ENCODE results near the gene TMEM238L.
A peak's percentile ranks its signal among the peaks of the same experiment; 100 is the strongest.
"Not testable (repeated sequence)": the region's sequence is repeated elsewhere in the genome, so short reads cannot be mapped to it uniquely, and the experiment has no call there.

The TMEM238L gene, protein sequence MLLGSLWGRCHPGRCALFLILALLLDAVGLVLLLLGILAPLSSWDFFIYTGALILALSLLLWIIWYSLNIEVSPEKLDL

DNA sequence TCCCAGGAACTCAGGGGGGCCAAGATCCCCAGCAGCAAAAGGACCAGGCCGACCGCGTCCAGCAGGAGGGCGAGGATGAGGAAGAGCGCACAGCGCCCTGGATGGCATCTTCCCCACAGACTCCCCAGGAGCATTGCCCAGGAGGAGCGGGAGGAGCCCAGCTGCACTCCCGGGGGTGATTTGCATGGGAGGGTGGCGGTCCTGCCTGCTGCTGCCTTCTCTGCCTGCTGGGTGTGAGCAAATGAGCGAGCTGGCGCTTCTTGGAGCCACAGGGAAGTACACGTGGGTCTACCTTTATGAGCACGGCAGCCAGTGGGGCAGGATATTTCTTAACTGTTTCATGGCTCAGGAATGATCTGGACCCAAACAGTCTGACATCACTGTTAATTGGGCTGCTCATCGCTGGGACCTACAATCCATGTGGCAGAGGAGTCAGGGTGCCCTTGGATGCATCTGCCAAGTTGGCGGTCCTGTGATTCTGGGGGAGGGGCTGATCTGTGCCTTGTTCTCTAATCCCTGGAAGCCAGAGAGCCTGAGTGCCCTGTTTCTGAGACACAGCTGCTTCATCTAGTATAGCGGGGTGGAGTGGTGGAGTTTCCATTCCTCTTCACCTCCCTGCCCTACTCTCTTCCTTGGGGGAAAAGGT lies at the start of gene TMEM238L:
Gene TMEM238L (minus strand): TSS at position 270 of the 646 bp plus-strand sequence. CDS start 136 bp downstream, at position 134.
- DNase-seq (ENCODE audit: low read depth in 2 of 2): no peak

DNA sequence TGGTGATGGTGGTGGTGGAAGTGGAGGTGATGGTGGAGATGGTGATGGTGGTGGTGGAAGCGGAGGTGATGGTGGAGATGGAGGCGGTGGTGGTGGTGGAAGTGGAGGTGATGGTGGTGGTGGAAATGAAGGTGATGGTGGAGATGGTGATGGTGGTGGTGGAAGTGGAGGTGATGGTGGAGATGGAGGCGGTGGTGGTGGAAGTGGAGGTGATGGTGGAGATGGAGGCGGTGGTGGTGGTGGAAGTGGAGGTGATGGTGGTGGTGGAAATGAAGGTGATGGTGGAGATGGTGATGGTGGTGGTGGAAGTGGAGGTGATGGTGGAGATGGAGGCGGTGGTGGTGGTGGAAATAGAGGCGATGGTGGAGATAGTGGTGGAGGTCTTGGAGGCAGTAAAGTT lies 42.7 kb upstream of the TMEM238L start:
- not testable (repeated sequence) for DNase-seq (ENCODE audit: low read depth in 2 of 2)

DNA sequence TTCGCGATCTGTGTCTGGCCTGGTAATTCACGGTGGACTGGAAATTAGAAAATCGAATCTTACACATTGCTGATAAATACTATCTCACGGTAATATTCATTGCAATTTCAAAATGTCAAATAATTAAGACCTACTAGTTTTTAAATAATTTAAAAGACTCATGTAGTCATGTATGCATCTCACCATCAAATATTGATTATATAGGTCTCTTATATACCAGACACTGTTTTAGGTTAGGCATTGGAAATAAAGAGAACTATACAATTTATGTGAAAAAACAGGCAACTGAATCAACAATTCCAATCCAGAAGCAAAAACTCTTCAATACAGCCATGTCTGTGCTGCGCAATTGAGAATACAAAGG lies 41.5 kb upstream of the TMEM238L start:
- no peak for DNase-seq (ENCODE audit: low read depth in 2 of 2)

DNA sequence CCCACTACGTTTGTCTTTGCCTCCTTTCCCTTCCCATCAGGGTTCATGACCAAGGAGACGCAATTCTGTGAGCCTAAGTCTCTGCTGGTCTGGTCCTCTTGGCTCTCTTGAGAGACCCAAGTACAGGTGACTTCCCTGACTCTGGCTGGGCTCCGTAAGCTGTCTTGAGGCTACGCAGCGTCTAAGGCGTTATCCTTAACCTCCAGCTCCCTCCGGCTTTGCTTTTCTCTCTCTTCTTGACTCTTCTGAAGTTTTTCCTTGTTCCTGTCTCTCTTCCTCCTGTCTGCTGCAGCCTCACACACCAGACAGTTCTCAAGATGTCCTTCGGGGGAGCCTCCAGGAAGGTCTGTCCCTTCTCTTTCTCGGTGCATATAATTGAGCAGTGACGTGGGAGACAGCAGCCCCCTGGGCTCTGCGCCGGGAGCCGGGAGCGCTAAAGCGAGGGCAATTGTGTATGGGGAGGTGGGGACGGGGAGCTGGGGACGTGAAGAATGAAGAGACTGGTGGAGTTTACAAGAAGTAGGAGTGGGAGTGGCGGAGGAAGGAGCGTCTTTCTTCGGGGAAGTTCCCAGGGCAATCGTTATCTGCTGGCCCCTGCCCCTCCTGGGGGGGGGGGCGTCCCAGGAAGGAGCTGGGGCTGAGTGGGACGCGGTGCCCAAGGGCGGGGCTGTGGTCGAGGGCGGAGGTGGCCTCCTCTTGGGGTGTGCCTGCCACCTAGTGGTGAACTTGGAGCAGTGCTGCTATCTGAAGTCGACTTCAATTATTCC lies 40.9 kb upstream of the TMEM238L start:
- peak; percentile 39 to 48 for DNase-seq (ENCODE audit: low read depth in 2 of 2)

DNA sequence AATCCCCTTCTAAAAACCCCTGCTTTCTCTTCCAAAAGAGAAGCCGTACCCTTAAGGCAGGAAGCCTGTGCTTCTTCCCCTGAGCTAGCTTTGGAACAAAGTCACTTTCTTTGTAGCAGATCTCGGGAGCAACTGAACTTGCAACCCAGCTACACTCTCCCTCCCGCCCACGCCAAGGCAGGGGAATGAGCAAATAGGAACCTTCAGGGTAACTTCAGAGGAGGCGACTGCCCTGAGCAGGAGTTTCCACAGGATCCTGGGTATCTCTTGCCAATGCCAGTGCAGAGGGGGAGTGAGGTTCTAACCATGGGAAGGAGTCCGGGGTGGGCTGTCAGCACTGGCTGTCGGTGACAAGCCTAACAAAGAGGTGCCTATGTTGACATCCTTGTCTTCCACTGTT lies 39.9 kb upstream of the TMEM238L start:
- no peak for DNase-seq (ENCODE audit: low read depth in 2 of 2)

DNA sequence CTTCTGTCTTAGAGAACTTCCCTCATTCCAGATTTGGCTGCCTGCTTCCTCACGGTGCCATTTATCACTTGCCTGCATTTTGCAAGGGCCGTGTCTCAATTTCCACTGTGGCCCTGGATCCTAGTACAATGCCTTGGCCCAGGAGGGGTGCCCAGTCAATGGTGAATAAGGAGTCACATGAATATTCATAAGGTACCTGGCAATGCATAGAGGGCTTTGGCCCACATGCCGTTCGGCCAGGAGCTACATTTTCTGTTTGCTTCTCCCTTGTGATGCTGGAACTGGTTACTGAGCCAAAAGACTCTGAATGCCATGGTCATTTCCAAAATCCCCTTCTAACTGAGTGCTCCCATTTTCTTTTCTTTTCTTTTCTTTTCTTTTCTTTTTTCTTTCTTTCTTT lies 38.8 kb upstream of the TMEM238L start:
- no peak for DNase-seq (ENCODE audit: low read depth in 2 of 2)

DNA sequence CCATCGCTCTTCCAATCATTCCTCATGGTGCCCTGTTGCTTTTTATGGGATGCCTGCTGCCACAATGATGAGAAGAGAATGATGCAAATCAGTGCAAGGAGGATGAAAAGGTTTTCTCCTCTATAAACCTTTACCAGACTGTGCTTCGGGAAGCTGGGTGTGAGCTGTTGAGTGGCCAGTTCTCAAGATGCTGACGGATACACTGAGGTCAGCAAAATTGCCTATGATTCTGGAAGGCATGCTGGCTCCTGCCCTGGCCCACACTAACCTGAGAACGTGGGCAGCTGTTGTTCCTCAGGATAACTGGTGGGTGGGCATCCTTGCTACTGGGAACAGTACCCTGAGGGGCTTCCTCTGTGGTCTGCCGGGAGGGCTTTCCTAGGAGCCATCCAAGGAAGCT lies 34.8 kb upstream of the TMEM238L start:
- DNase-seq (ENCODE audit: low read depth in 2 of 2): no peak

DNA sequence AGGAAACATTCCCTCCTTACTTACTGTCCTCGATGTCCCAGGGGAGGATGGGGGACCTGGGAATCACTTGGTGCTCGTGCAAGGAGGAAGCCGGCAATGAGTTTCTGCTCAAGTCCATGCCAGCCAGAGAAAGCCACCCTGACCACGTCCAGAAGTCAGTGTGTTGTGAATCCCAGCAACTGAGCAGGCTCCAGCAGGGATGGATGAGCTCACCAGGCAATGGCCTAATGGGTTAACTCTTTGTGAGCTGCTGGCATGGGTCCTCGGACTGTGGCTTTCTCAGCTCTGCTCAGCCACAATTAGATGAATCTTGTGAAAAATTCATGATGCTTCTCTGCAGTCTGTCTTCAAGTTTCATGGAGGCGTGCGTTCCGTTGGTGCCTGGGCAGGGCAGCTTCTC lies 34.0 kb upstream of the TMEM238L start, which contains the start of gene PIRT:
Gene PIRT (minus strand): TSS at position 167 of the 400 bp plus-strand sequence. CDS start 12,442 bp downstream, outside the sequence.
- no peak for DNase-seq (ENCODE audit: low read depth in 2 of 2)

DNA sequence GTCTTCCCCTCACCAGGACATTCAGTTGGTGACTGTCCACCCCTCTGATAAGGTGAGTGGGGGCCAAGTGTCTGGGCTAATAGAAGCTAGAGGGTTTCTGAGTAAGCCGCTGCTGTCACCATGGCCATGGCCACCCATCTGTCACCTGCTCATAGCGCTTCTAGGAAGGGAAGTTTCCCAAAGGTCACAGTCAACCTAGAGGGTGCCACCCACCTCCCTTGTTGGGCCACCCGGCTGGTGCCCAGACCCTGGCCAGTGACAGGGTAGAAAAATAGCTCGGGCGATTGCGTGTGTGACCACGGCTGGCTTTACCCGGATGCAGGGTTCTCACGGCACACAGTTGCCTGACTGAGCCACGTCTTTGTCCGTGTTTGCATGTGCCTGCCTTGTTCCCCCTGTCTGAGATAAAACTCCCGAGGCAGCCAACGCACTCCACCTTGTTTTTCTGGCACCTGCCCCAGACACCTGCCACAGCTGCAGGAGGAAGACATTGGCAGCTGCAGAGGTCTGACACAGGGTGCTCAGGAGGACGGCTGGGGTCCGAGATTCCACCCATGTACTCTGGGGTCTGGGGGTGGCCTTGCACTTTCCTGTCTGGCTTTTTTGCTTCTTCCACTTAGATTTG lies 33.2 kb upstream of the TMEM238L start:
- no peak for DNase-seq (ENCODE audit: low read depth in 2 of 2)

DNA sequence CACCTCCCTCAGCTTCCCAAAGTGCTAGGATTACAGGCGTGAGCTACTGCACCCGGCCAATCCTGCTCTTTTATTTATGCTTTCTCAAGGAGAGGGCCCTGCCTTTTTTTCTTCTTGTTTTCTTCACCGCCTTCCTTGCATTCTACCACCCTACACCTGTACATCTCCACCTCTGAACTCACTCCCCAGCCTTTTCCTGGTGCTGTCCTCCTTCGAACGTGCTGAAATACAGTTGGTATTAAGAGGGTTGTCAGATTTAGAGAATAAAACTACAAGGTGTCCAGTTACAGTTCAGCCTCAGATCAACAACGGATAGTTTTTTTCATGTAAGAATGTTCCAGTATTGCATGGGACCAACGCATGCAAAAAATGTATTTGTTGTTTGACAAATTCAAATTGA lies 32.2 kb upstream of the TMEM238L start:
- no peak for DNase-seq (ENCODE audit: low read depth in 2 of 2)

DNA sequence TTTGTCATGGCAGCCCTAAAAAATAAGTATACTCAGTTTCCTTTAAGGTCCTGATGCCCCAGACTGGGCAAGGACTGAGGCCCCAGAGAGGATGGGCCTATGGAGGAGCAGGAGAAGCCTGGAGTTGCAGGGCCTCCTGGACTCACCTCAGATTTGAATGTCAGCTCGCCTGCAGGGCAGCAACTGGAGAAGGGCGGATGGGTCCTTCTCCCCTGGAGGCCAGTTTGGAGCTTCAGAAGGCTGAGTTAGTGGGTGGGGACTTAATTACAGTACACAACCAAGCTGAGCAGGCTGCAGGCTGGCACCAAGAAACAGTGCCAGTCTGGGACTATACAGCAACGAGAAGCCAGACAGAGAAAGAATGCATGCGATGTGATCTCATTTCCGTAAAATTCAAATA lies 27.8 kb upstream of the TMEM238L start:
- no peak for DNase-seq (ENCODE audit: low read depth in 2 of 2)

DNA sequence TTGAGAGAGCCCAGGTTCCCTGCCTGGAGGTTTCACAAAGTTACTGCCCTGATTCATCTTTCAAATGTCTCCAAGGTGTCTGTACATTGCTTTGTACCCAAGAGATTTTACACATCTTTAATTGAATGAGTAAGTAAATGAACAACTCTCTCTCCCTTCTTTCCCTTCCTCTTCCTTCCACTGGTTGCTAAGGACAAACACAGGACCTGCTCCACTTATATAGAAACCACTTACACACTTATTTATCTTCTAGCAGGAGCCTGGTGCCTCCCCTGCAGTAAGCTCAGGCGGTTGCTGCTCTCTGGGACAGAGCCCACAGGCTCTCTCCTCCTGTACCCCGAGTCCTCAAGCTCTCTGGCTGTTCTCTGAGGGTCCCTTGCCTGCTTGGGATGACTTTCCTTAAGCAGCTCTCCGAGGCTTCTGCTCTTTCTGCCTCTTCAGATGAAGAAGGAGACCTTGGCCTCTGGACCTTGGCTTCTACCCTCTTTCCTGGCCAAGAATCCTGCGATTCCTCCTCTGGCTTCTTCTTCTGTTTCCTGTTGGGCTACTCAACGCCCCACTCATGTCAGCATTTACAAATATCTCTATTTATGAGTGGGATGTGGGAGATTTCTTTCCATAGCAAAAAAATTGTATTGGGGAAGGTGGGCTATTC lies 24.1 kb upstream of the TMEM238L start:
- DNase-seq (ENCODE audit: low read depth in 2 of 2): no peak

DNA sequence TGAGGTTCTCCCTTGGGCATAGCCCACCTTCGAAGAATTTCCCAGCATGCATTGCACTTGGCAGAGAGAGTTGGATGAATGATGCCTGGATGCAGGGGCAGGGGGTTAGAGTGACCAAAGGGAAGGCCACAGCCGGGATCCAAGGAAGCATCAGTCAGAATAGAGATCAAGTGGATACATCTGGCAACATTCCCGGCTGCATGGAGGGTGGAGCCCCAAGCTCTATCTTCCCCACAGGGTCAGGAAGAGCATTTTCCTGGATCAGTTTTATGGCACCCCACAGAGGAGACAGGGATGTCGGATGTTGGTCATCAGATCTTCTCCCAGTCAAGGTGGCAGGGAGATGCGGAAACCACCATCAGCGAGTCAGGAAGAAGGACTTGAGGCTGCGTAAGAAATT lies 21.0 kb upstream of the TMEM238L start:
- DNase-seq (ENCODE audit: low read depth in 2 of 2): no peak

DNA sequence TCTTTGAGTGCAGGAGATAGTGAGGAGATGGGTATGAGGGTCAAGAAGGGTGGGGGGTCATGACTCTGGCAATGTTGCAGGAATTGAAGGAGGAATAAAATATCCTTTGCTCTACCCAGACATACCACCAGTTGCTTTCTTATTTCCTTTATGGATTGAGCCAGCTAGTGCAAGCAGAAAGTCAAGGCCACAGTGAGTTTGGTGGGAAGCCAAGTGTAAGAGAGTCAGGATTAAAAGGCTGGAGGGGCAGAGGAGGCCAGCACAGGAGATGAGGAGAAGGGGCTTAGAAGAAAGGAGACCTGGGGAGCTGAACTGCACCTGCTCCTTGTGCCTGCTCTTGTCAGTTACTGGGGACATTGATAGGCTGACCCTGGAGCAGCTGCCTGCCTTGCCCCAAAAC lies 17.9 kb upstream of the TMEM238L start:
- no peak for DNase-seq (ENCODE audit: low read depth in 2 of 2)

DNA sequence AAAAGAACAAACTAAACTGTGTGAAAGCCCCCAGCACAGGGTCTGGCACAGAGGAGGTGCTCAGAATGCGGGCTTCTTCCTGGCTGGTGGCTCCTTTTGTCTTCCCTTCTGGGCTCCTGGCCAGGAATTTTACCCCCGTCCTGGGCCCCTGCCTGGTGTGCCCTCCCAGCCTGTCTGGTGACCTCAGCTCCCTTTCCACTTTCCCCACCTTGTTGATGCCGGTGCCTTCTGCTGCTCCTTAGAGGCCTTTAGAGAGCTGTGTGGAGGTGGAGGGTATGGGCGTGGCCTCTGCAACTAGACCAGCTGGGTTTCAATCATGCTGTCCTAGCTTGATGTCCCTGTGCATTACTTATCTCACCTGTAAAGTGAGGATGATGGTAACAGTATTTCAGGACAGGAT lies 17.2 kb upstream of the TMEM238L start:
- DNase-seq (ENCODE audit: low read depth in 2 of 2): no peak

DNA sequence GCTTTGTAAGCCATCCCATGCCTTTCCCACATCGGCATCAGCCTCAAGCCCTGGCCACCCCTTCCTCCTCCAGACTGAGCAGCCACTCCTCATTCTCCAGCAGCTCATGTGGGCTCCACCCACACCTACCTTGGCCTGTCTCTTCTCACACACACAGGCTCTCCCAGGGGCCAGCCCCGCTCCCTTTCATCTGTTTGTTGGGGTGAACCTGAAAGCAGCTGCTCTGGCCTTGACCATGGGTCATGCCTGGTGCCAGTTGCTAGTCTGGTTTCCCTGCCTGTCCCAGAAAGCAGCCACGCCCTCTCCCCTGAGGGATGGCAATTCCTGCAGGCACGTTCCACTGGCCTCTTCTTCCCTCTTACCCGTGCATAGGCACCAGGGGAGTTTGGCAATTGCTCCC lies 11.4 kb upstream of the TMEM238L start:
- no peak for DNase-seq (ENCODE audit: low read depth in 2 of 2)

DNA sequence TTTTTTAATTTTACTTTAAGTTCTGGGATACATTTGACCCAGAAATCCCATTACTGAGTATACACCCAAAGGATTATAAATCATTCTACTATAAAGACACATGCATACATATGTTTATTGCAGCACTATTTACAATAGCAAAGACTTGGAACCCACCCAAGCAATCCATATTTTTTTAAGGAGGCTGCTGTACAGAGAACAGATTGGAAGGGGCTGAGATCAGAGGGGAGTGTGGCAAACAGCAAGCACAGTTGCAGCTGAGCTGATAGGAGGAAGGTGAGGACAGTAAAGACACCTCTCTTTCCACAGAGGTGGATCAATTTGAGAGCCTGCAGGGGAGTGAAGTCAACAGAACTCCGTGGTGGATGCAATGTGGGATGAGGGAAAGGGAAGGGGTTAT lies 10.2 kb upstream of the TMEM238L start:
- no peak for DNase-seq (ENCODE audit: low read depth in 2 of 2)

DNA sequence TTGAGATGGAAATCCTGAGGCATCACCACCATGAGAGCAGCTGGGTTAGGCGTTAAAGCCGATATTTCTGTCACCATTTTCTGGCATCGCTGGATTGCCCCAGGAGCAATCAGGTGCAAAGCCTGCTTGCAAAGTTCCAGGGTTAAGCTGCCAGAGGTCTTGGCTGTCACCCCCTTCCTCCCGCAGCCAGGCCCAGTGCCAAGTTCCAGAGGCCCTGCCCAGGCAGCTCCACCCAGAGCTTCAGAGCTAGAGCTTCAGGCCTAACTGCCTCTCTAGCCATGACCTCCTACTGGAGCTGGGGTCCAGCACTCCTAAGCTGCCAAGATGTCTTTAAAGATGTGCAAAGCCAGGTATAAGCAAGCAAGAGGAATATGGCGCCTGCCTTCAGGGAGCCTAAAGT lies 8.8 kb upstream of the TMEM238L start:
- no peak for DNase-seq (ENCODE audit: low read depth in 2 of 2)

DNA sequence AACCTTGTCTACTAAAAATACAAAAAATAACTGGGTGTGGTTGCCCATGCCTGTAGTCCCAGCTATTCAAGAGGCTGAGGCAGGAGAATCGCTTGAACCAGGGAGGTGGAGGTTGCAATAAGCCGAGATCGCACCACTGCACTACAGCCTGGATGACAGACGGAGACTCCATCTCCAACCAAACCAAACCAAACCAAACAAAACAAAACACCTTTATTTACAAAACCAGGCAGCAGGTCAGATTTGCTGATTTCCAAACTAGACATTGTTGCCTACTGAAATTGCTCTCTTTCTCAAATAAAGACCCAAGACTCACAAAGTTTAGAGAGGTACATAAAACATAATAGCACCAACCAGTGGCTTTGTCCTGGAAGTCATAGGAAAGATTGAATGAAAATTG lies 5.7 kb upstream of the TMEM238L start:
- DNase-seq (ENCODE audit: low read depth in 2 of 2): no peak

DNA sequence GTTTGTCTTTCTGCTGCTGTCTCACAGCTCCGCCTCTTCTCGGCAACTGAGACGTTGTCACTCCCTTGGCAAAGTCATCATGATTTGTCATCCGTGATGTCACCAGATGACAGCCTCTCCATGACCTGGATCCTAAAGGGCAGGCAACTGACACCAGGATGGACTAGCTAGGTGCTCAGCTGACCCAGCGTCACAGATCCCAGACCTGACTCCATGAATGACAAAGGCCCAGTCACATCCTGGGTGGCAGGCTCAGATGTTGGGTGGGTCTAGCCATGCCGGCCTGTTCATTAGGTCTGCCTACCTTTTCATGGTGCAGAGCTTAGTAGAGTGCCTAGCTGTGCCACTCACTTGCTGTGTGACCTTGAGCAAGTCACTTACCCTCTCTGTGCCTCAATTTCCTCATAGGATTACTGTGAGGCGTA lies 3.8 kb upstream of the TMEM238L start:
- no peak for DNase-seq (ENCODE audit: low read depth in 2 of 2)

DNA sequence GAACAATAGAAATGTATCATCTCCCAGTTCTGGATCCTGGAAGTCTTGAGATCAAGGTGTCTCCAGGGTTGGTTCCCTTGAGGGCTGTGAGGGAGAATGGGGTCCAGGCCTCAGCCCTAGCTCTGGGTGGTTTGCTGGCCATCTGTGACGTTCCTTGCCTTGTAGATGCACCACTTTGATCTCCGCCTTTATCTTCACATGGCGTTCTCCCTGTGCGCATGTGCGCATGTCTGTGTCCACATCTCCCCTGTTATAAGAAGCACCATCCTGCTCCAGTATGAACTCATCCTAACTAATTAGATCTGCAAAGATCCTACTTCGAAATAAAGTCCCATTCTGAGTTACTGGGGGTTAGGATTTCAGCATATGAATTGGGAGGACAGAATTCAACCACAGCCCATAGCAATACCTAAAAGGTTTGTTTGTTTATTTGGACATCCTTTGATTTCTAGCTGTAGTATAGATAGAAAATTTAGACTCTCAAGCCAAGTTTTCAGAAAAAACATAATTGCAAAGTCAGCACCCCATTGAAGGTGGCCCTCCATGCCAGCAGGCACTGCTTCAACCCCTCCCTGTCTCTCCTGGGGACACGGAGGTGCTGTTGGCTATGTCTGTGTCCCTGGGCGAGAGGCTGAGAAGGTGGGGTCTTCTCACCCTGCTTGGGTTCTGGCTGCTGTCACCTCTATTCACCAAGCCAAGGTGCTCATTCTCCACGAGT lies 2.8 kb upstream of the TMEM238L start:
- no peak for DNase-seq (ENCODE audit: low read depth in 2 of 2)

DNA sequence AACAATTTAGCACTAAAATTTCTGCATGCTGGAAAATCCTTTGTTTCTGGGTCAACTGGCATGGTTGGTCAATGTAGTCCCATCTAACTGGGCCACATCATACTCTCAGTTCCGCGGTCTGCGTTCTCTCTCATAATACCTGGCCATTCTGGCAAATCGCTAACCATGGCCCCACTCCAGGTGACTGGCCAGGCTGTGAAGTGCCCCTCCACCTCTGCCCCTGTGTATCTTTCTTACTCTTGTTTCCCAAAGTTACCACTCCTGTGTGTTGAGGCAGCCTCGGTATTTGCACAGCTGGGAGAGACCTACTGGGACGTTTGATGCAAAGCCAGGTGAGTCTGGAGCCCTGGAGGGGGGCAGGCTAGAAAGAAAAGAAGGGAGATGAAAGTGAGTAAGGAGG lies 2.0 kb upstream of the TMEM238L start:
- no peak for DNase-seq (ENCODE audit: low read depth in 2 of 2)
